HCT116 (cell line): ENCODE results near the gene ITPR1. TPM values are rescaled to one million over a fixed set of nuclear protein-coding genes. Genes with fewer than 3 reads are reported as not detected.

Source experiments
- ATAC-seq: fragments of 200-7000 bp; cut with Tn5 transposase; 2 replicates; pipeline ENCODE4 v1.9.1; 2020; ENCODE audit warnings: mild to moderate bottlenecking, moderate library complexity
- BruUV-seq: library from RNA; stranded (reverse); fragments of 400-500 nt; replicated peaks from 2 replicates; lab custom pipeline; 2021; lab: Mats Ljungman, UMichigan
- CTCF ChIA-PET: fragments of 300-600 bp; sonication (Branson Sonifier 250); formaldehyde crosslinking; loops from one replicate; lab custom pipeline; 2021; ENCODE audit warnings: antibody characterized with exemption; lab: Charles Lee
- POLR2A ChIA-PET: fragments of 300-600, 350-600 bp; sonication (Branson Sonifier 250); formaldehyde crosslinking; loops from one replicate; lab custom pipeline; 2021; ENCODE audit warnings: antibody characterized with exemption; lab: Charles Lee
- RAD21 ChIA-PET, 2 experiments: fragments of 300-600 bp; sonication (Branson Sonifier 250); formaldehyde crosslinking; loops; one replicate each; lab custom pipeline; 2023; ENCODE audit warnings: low total read pairs in 2 of 2; ENCODE audit not compliant: uncharacterized antibody in 2 of 2, unreplicated experiment in 2 of 2, low non-redundant PET in 1 of 2; lab: Charles Lee
- DNase-seq: peaks from one replicate; pipeline ENCODE4 v3.0.0-alpha.2; 2010; ENCODE audit warnings: low read depth, low spot score
- H2AFZ ChIP-seq: fragments of 200-600 bp; shearing (Covaris generic), sonication (generic); 2 replicates; pipeline ENCODE4 v1.6.1; 2017; ENCODE audit warnings: low read depth, mixed run types, mixed read lengths, antibody characterized with exemption, low read length; ENCODE audit not compliant: poor library complexity, severe bottlenecking
- H3K27ac ChIP-seq: 2 replicates; pipeline ENCODE4 v1.5.1; 2012; ENCODE audit warnings: low read depth, low read length
- H3K27me3 ChIP-seq: fragments of 200-600 bp; sonication (generic); 2 replicates; pipeline ENCODE4 v1.6.1; 2016; ENCODE audit warnings: mixed run types, low read length, mixed read lengths; ENCODE audit not compliant: insufficient read depth
- H3K36me3 ChIP-seq, 2 experiments: fragments of 200-500 bp in 1 of 2; fragments of 200-600 bp in 1 of 2; sonication (Bioruptor generic) in 1 of 2; sonication (generic) in 1 of 2; 2 replicates each; pipeline versions ENCODE4 v1.5.1 to v1.6.1; 2014 to 2016; ENCODE audit warnings: low read length in 2 of 2, inconsistent platforms in 1 of 2, mixed read lengths in 1 of 2, mixed run types in 1 of 2; ENCODE audit not compliant: insufficient read depth in 2 of 2, control insufficient read depth in 1 of 2
- H3K4me1 ChIP-seq, 2 experiments: fragments of 200-600 bp in 1 of 2; sonication (generic) in 1 of 2; 2 replicates each; pipeline versions ENCODE4 v1.5.1 to v1.6.1; 2012 to 2017; ENCODE audit warnings: low read length in 2 of 2, inconsistent platforms in 1 of 2, mild to moderate bottlenecking in 1 of 2, mixed read lengths in 1 of 2, mixed run types in 1 of 2, moderate library complexity in 1 of 2; ENCODE audit not compliant: insufficient read depth in 2 of 2, control insufficient read depth in 1 of 2
- H3K4me2 ChIP-seq: fragments of 200-600 bp; sonication (generic); 2 replicates; pipeline ENCODE4 v1.6.1; 2017; ENCODE audit warnings: mixed run types, low read length, mixed read lengths
- H3K4me3 ChIP-seq, 2 experiments: fragments of 200-600 bp in 1 of 2; sonication (generic) in 1 of 2; replicated peaks in 1 of 2; 2 replicates each; pipeline ENCODE4 v1.5.1; 2011 to 2016; ENCODE audit warnings: low read length in 2 of 2, control low read depth in 1 of 2, low read depth in 1 of 2, mild to moderate bottlenecking in 1 of 2, mixed read lengths in 1 of 2, mixed run types in 1 of 2
- H3K79me2 ChIP-seq: fragments of 200-600 bp; sonication (generic); 2 replicates; pipeline ENCODE4 v1.6.1; 2017; ENCODE audit warnings: mild to moderate bottlenecking, mixed run types, low read length, moderate library complexity, mixed read lengths; ENCODE audit not compliant: insufficient read depth
- H3K9ac ChIP-seq: fragments of 200-600 bp; sonication (generic); 2 replicates; pipeline ENCODE4 v1.6.1; 2016; ENCODE audit warnings: low read length, mixed read lengths
- H3K9me2 ChIP-seq: fragments of 200-600 bp; sonication (generic), shearing (Covaris generic); 2 replicates; pipeline ENCODE4 v1.6.1; 2017; ENCODE audit warnings: mixed run types, mild to moderate bottlenecking, moderate library complexity; ENCODE audit not compliant: insufficient read depth
- H3K9me3 ChIP-seq, 2 experiments: fragments of 200-500 bp in 1 of 2; fragments of 200-600 bp in 1 of 2; sonication (Bioruptor generic) in 1 of 2; sonication (generic) in 1 of 2; 2 replicates each; pipeline ENCODE4 v1.6.1; 2014 to 2017; ENCODE audit warnings: low read length in 2 of 2, mixed read lengths in 2 of 2, inconsistent platforms in 1 of 2, low read depth in 1 of 2, mild to moderate bottlenecking in 1 of 2, mixed run types in 1 of 2, moderate library complexity in 1 of 2; ENCODE audit not compliant: control insufficient read depth in 1 of 2, insufficient read depth in 1 of 2
- H4K20me1 ChIP-seq: fragments of 200-600 bp; sonication (generic), shearing (Covaris generic); 2 replicates; pipeline ENCODE4 v1.6.1; 2017; ENCODE audit warnings: mixed run types, mild to moderate bottlenecking, moderate library complexity; ENCODE audit not compliant: insufficient read depth
- EGR1 ChIP-seq: IDR thresholded peaks from 2 replicates; pipeline ENCODE4 v1.6.1; 2012; ENCODE audit warnings: low read depth
- EZH2 ChIP-seq: fragments of 200-600 bp; sonication (generic); IDR thresholded peaks from 2 replicates; pipeline ENCODE4 v1.6.1; 2017; ENCODE audit warnings: antibody characterized with exemption, mixed run types
- EZH2phosphoT487 ChIP-seq: fragments of 200-600 bp; IDR thresholded peaks from 2 replicates; pipeline ENCODE4 v1.6.1; 2018; ENCODE audit warnings: antibody characterized with exemption, borderline replicate concordance
- FOSL1 ChIP-seq: IDR thresholded peaks from 2 replicates; pipeline ENCODE4 v1.6.1; 2012; ENCODE audit warnings: low read depth
- JUND ChIP-seq: IDR thresholded peaks from 2 replicates; pipeline ENCODE4 v1.6.1; 2012
- REST ChIP-seq: IDR thresholded peaks from 2 replicates; pipeline ENCODE4 v1.6.1; 2012; ENCODE audit warnings: low read depth
- SIN3A ChIP-seq: IDR thresholded peaks from 2 replicates; pipeline ENCODE4 v1.6.1; 2012; ENCODE audit warnings: low read depth
- intact Hi-C: fragments of 100-400 bp; cut with micrococcal nuclease; formaldehyde crosslinking; loops from 2 replicates; pipeline ENCODE4 v1.10.0; 2022
- total RNA-seq: library from RNA; stranded (reverse); gene quantifications from one replicate; pipeline ENCODE4 v1.2.1, GENCODE V29; 2021; ENCODE audit not compliant: unreplicated experiment

ITPR1 gene
- total RNA-seq, 1 experiment from 2014 or later, result 9.2 TPM

GRCh38 chr3:4820296-4821121 is 327.4 kb downstream of the ITPR1 start:
- intact Hi-C loops, result no loop called here

GRCh38 chr3:4821338-4821737 is 328.2 kb downstream of the ITPR1 start:
- ChIA-PET RAD21 (no interaction called here), CTCF (no interaction called here), POLR2A (no interaction called here)
- Histone ChIP-seq H3K36me3 (no peaks in the 10 kb centered on the region), H3K9me3 (no peaks in the 10 kb centered on the region), H3K9me2 (no peaks in the 10 kb centered on the region), H3K27me3 (no peaks in the 10 kb centered on the region), H3K4me3 (no peak overlapping the region), H3K9ac (no peak overlapping the region), H4K20me1 (no peaks in the 10 kb centered on the region), H3K4me1 (peaks cover 16 to 31% of the 10 kb centered on the region in 2 experiments), H3K4me2 (no peak overlapping the region), H3K79me2 (no peaks in the 10 kb centered on the region), H2AFZ (no peak overlapping the region), H3K27ac (no peak overlapping the region)
- TF ChIP-seq REST (no peak), JUND (no peak)
- no peak for ATAC-seq
- BruUV-seq, result no TSS peak
- DNase-seq, result no peak
- intact Hi-C loops, result no loop called here

More at GRCh38 chr3:4820296-4821121, 327.4 kb downstream of the ITPR1 start:
- Histone ChIP-seq H3K4me2 (no peak overlapping the region), H3K79me2 (no peaks in the 10 kb centered on the region), H3K9ac (no peak overlapping the region), H3K27ac (no peak overlapping the region), H3K4me1 (peaks cover 11 to 22% of the 10 kb centered on the region in 2 experiments), H3K9me2 (no peaks in the 10 kb centered on the region), H4K20me1 (no peaks in the 10 kb centered on the region), H3K27me3 (no peaks in the 10 kb centered on the region), H3K4me3 (no peak overlapping the region), H3K9me3 (no peaks in the 10 kb centered on the region), H3K36me3 (no peaks in the 10 kb centered on the region), H2AFZ (no peak overlapping the region)
- ChIA-PET CTCF (no interaction called here), POLR2A (no interaction called here), RAD21 (no interaction called here)
- BruUV-seq, result no TSS peak
- no peak for TF ChIP-seq EGR1
- TF ChIP-seq EZH2phosphoT487, result no peak
- TF ChIP-seq SIN3A, result no peak
- no peak for TF ChIP-seq FOSL1
- no peak for TF ChIP-seq EZH2
- ATAC-seq (no peak), DNase-seq (no peak)
